K562 (cell line): ENCODE measurements around the gene MAPT.
A peak's percentile ranks its signal among the peaks of the same experiment; 100 is the strongest.

Experiments used
- BACH1 ChIP-seq: fragments of 200-800 bp; sonication (Bioruptor generic); IDR thresholded peaks from 2 replicates; pipeline ENCODE4 v1.6.1; 2016; ENCODE audit warnings: missing genetic modification characterization, missing compliant biosample characterization
- CTCF ChIP-seq, 3 experiments: IDR thresholded peaks in 2 of 3; conservative IDR thresholded peaks in 1 of 3; 2 replicates each; pipeline ENCODE4 v1.5.1; 2011 to 2012; ENCODE audit warnings: low read length in 3 of 3, mild to moderate bottlenecking in 3 of 3, control low read depth in 2 of 3, improper control_type of control experiment in 1 of 3, inconsistent platforms in 1 of 3, low read depth in 1 of 3, mixed read lengths in 1 of 3, moderate library complexity in 1 of 3; ENCODE audit not compliant: insufficient read depth in 2 of 3
- KHSRP ChIP-seq: fragments of 450-650 bp; IDR thresholded peaks from 2 replicates; pipeline ENCODE4 v1.6.1; 2017
- MYNN ChIP-seq, 2 experiments: sonication (generic); formaldehyde crosslinking in 1 of 2; IDR thresholded peaks; 2 replicates each; pipeline versions ENCODE4 v1.5.0 to v1.6.1; 2016 to 2020; ENCODE audit warnings: antibody characterized with exemption in 1 of 2, missing genetic modification reagents in 1 of 2

- TF ChIP-seq MYNN (IDR thresholded peaks at IDR 0.05): no peak
- TF ChIP-seq MYNN (CRISPR knock-in tag; IDR thresholded peaks at IDR 0.05): no peak
- TF ChIP-seq KHSRP: no peak
- no peak for TF ChIP-seq BACH1
- TF ChIP-seq CTCF (IDR thresholded peaks at IDR 0.05 in 2 of 3, conservative IDR thresholded peaks at IDR 0.05 in 1 of 3; ENCODE audit: insufficient read depth in 2 of 3, low read depth in 1 of 3, low read length in 3 of 3): peak; percentile 42 to 55 (median 52); a peak in 4 of 6 replicates
These were observed 116.3 kb downstream of the MAPT start for GRCh38 chr17:46010597-46011186.
